ENCODE measurements around the gene ZNF507.

Gene ZNF507

DNA sequence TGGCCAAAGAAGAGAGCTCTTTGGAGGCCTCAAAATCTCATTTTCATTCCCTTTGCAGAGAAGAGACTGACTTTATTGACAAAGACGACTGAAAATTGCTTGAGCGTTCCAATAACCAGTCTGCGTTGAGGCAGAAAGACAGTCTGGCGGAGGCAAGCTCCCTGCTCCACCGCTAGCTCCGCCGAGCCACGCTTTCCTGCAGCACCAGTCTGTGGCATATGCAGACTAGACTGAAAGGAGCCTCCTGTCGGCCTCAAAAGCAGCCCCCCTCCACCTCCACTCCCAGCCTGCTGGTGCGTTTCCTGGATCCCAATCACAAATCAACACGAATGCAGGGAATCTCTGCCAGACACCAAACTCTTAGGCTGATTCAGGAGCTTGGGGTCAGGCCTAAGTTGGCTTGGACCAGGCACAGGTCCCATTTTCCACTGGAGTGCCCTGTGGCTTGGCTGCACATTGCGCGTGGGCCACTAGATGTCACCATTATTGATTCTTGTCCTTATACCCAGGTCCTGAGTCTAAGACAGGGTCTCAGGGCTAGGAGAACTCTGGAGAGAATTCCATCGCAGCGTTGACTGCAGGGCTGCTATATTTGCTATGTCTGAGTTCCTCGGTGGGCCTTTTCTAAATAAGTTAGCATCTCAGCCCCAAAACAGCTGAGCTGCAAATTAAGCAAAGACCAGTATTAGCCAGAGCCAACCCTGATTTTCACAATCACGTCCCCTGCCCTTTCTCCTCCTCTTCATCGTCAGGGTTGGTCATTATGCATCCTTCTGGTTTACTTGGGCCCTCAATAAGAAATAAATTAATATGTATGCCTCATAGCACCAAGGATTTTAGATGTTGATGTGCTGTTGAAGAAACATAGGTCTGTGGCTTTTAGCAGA lies 5.2 kb upstream of the ZNF507 start:
- peak; percentile 35 for DNase-seq (ENCODE audit: low spot score)

GRCh38 chr19:32342695-32343094 lies 2.7 kb upstream of the ZNF507 start:
- no peak for DNase-seq (ENCODE audit: low spot score)

- no peak for DNase-seq (ENCODE audit: low spot score)
Measured at GRCh38 chr19:32343550-32344262, 1.7 kb upstream of the ZNF507 start.

GRCh38 chr19:32346901-32347300 lies 1.5 kb downstream of the ZNF507 start:
- DNase-seq (ENCODE audit: low spot score): no peak

DNA sequence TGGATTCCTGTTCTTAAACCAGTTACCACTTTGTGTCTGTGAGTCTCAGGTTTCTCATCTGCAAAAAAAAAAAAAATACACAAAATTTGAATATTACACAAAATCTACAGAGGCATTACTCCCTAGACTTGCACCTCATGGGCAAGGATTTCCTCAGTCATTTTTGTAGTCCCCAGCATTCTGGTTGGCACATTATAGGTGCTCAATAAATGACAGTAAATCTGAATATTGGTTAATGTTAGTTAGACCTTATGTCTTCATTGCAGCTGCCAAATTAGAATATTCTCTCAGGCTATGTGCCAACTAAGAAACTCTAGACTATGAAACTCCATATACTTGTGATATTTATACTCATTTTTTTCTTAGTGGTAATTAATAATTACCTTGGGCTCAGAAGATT lies 2.2 kb downstream of the ZNF507 start:
- DNase-seq (ENCODE audit: low spot score): no peak

GRCh38 chr19:32349051-32349450 lies 3.6 kb downstream of the ZNF507 start:
- DNase-seq (ENCODE audit: low spot score): no peak

GRCh38 chr19:32349724-32350470 lies 4.5 kb downstream of the ZNF507 start:
- DNase-seq (ENCODE audit: low spot score): no peak

DNA sequence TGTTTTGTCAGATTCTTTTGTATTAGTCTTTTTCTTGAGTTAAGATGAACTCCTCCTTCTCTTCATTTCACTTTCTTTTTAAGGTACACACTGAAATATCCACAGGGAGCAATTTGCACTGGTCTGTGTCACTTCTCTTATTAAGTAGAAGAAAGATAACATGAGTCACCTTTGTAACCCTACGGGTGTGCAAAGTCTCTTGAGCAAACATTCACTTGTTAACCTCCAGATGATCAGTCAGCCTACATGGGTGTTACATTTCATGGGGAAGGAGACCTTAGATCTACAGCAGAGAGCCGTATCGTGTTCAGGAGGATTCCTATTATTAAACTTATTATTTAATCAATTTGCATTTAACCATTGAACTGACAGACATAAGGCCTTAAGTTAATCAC lies 5.1 kb downstream of the ZNF507 start:
- no peak for DNase-seq (ENCODE audit: low spot score)

DNA sequence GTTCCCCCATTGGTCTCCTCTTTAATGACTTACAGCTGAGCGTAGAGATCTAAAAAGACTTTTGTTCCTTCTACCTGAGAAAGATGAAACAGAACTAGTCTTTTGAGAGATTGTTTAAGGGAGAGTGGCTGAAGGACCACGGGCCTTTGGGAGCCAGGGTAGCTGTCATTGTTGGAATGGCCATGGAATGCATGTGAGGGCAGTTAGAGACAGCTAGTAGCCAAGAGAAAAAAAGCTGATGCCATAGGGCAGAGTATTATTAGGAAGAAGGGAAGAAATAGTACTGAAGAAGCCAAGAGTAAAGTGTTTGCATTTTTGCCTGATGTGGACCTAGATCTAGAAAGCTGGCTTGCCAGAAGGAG lies 5.6 kb downstream of the ZNF507 start:
- DNase-seq (ENCODE audit: low spot score): no peak

DNA sequence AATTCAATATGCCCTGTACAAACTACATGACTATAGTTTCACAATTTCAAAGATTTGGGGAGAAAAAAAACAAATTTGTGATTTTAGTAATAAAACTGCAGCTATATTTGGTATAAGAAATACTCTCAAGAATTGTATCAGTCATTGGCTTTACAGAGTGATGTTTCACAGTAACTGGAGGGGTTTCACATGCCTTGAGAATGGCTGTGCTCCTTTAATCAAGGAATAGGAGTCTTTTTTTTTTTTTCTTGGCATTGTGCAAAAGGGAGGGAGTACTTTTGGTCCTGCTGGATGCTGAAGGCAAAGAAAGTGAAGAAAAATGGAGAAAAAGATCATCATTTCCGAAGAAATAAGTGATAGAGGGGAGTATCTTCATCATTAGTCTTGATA lies 6.8 kb downstream of the ZNF507 start:
- no peak for DNase-seq (ENCODE audit: low spot score)

DNA sequence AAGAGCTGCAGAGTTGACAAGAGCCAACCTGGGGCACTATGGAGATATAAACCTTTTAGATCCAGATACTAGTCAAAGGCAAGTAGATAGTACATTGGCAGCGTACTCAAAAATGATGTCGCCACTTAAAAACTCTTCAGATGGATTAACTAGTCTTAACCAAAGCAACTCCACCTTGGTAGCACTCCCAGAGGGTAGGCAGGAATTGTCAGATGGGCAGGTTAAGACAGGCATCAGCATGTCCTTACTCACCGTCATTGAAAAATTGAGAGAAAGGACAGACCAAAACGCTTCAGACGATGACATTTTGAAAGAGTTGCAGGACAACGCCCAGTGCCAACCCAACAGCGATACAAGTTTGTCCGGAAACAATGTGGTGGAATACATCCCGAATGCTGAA lies 8.9 kb downstream of the ZNF507 start:
- no peak for DNase-seq (ENCODE audit: low spot score)

DNA sequence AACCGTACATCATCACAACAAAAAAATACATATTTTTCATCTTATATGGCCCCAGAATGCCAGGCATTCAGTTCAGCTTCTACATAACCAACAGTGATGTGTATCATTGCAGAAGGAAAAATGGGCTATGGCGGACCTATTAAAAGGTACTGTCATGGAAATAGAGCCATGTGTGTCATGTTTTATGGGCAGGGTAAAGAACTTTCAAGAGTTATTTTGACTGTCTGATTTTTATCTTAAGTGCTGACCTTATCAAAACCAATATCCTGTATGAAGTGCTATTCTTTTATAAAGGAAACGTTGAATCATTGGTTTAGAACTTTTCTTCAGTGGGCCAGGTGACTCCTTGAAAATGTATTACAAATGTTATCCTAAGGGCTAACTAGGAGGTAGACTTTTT lies 9.9 kb downstream of the ZNF507 start:
- DNase-seq (ENCODE audit: low spot score): no peak

- DNase-seq (ENCODE audit: low spot score): no peak
Measured at GRCh38 chr19:32357720-32358119, 12.3 kb downstream of the ZNF507 start.

DNA sequence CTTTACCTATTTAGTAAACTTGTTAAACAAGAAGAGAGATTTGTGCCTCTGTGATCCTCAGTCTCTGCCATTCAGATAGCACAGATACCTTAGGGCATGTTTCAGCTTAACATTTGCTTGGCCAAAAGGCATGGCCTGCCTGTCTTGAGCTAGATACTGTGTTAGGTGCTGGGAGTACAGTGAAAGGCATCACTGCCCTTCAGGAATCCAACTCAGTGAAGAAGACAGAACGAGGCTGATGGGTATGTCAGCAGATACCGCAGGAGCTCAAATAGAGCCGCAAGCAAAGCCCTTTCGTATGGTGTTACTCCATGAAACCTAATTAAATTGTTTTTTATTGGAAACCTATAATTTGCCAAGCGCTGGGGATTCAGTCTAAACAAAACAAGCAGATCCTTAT lies 12.9 kb downstream of the ZNF507 start:
- no peak for DNase-seq (ENCODE audit: low spot score)

GRCh38 chr19:32359581-32359980 lies 14.2 kb downstream of the ZNF507 start:
- DNase-seq (ENCODE audit: low spot score): no peak

DNA sequence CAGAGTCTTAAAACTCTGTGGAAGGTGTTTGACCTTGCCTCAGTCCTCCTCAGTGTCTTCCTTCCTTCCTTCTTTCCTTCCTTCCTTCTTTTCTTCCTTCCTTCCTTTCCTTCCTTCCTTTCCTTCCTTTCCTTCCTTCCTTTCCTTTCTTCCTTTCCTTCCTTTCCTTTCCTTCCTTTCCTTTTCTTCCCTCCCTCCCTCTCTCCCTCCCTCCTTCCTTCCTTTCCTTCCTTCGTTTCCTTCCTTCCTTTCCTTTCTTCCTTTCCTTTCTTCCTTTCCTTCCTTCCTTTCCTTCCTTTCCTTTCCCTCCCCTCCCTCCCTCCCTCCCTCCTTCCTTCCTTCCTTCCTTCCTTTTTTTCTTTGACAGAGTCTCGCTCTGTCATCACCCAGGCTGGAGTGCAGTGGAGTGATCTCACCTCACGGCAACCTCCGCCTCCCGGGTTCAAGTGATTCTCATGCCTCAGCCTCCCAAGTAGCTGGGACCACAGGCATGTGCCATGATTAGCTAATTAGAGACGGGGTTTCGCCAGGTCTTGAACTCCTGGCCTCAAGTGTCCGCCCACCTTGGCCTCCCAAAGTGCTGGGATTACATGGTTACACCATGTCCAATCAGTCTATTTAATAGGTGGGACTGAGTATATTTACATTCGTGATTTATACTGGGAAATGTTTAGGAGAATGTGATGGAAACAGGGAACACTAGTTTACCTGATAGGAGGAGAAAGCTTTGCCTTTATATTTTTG lies 16.3 kb downstream of the ZNF507 start:
- no peak for DNase-seq (ENCODE audit: low spot score)

DNA sequence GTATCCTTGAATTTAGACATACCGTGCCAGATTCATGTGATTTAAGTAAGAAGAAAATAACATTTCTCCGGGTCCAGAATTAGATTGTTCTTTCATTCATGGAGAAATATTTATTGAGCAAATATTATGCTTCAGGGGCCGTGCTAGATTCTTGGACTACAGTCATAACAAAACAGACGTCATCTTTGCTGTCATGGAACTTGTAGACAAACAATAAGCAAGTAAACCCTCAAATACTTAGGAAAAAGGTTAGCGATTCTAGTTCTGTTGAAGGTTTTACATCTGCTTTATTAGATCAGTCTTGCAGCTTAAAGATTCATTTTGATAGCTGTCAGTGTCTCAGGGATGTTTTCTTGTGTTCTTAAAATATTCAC lies 16.9 kb downstream of the ZNF507 start:
- no peak for DNase-seq (ENCODE audit: low spot score)

DNA sequence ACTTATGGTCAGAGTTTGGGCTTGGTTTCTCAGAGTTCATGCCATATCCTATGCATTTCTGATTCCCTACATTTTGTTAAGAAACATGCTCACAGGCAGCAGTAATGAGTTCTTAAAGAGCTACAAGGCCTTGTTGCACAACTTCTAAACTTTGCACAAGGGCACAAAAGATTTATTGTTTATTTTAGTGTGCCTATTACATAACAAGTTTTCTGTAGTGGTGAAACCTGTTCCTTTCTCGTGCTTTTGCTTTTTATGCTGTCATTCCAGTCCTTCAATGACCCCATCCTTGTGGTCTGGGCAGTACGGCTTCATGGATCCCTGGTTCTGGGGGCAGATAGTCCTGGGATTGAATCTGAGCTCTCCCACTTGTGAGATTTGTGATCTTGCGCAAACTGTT lies 17.8 kb downstream of the ZNF507 start:
- no peak for DNase-seq (ENCODE audit: low spot score)

GRCh38 chr19:32363632-32364031 lies 18.2 kb downstream of the ZNF507 start:
- DNase-seq (ENCODE audit: low spot score): no peak

DNA sequence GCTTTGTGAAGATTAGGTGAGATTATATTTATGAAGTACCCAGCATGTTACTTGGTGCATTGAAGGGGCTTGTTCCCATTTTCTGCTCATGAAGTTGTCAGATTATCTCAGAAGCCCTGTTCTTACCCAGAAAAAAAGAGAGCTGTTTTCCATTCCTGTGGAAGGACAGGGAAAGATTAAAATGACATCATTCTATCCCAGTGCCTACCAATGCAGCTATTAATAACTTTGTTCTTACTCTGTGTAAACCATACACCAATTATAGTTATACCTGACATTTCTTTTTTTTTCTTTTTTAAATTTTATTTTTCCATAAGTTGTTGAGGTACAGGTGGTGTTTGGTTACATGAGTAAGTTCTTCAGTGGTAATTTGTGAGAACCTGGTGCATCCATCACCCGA lies 18.6 kb downstream of the ZNF507 start:
- no peak for DNase-seq (ENCODE audit: low spot score)

DNA sequence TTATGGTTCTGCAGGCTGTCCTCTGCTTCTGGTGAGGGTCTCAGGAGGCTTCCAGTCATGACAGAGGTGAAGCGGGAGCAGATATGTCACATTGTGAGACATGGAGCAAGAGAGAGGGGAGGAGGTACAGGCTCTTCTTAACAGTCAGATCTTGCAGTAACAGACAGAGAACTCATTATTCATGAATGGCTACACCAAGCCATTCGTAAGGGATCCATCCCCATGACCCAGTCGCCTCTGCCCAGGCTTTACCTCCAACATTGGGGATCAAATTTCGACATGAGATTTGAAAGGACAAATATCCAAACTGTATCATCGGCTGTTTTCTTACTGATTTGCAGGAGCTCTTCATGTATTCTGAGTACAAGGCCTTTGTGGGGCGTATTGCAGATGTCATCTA lies 21.7 kb downstream of the ZNF507 start:
- DNase-seq (ENCODE audit: low spot score): no peak

GRCh38 chr19:32367948-32368536 lies 22.6 kb downstream of the ZNF507 start:
- no peak for DNase-seq (ENCODE audit: low spot score)
